Measurements from ENCODE around the gene DOCK2. TPM values are rescaled to one million over a fixed set of nuclear protein-coding genes. Genes with fewer than 3 reads are reported as not detected.

The DOCK2 gene
- total RNA-seq, 4 donors from 2014 or later: 3.1 to 3.9 (median 3.3) TPM

DNA sequence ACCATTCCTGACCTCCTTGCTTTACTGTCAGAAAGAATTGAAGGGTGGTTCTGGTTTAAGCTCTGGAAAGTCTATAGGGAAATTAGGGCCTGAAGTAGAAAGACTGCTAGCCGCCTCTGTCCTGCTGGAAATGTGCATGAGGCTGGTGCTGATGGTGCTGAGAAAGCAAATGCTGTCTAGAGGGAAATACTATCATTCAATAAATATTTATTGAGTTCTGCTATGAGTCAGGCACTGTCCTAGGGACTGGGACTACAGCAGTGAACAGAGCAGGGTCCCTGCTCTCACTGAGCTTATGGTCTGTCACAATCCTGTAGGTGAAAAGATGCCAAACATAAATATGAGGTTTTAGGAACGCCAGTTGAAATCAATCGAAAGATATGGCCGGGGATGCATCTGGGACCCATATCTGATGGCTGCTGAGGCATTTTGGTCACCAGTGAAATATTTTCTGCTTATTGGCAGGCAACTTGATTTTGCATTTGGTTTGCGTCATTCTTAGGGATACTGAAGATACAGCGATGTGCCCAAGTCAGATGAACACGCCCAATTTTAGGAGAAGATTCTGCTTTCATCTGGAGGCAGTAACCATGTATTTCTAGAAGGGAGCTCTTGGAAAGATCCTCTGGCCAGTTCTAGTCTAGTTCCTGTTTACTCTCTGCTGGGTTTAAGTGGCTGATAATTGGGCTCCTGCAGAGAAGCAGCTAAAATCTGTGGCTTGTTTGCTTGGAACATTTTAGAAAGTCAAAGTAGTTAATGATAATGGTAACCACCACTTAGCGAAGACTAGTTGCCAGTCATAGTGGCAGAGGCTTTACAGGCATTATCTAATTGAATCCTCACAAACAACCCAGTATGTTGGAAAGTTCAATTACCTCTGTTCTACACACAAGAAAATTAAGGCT lies 269.9 kb downstream of the DOCK2 start:
- H3K4me3 ChIP-seq (ENCODE audit: low read depth, poor library complexity, severe bottlenecking): no peak overlapping the region
- intact Hi-C loops (cut with DNase I; ENCODE audit: low total_unique reads): no loop called here
- WGBS, 2 donors: 69 to 70% methylated on average over 8 of the region's 8 CpGs
- DNase-seq (ENCODE audit: low spot score in 2 of 2): no peak
- TF ChIP-seq POLR2A (IDR thresholded peaks at IDR 0.05) (no peak), CTCF (IDR thresholded peaks at IDR 0.05) (no peak)

GRCh38 chr5:169908864-169909263 lies 271.8 kb downstream of the DOCK2 start:
- no peak for DNase-seq (ENCODE audit: low spot score in 2 of 2)
- WGBS, 2 donors: 68 to 81% methylated on average over 1 of the region's 1 CpG
- H3K4me3 ChIP-seq (ENCODE audit: low read depth, poor library complexity, severe bottlenecking): no peak overlapping the region
- intact Hi-C loops (cut with DNase I; ENCODE audit: low total_unique reads): no loop called here
- TF ChIP-seq CTCF (IDR thresholded peaks at IDR 0.05) (no peak), POLR2A (IDR thresholded peaks at IDR 0.05) (no peak)

DNA sequence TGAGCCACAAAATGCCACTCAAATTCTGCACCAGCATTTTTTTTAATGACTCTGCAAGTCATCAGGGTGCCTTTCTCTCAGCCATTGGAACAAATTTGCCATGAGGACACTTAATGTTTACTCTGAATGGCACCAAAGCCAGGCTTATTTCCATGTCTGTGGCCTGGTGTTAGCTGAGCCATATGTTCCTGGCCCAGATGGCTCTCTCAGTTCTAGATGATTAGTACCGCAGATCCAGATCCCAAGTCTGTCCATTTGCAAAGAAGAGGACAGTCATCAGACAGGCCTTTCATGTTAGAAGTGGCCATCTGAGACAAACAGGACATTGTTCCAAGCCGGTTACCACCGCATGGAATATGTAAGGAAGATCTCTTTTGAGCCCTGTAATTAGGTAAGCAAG lies 272.9 kb downstream of the DOCK2 start:
- TF ChIP-seq POLR2A (IDR thresholded peaks at IDR 0.05) (no peak), CTCF (IDR thresholded peaks at IDR 0.05) (no peak)
- no peak overlapping the region for H3K4me3 ChIP-seq (ENCODE audit: low read depth, poor library complexity, severe bottlenecking)
- intact Hi-C loops (cut with DNase I; ENCODE audit: low total_unique reads): loop anchor here (1.0 kb wide), 1 partner anchor 18 kb away; no protein-coding TSS in a partner anchor
- WGBS, 2 donors: 86 to 95% methylated on average over 3 of the region's 3 CpGs
- no peak for DNase-seq (ENCODE audit: low spot score in 2 of 2)

DNA sequence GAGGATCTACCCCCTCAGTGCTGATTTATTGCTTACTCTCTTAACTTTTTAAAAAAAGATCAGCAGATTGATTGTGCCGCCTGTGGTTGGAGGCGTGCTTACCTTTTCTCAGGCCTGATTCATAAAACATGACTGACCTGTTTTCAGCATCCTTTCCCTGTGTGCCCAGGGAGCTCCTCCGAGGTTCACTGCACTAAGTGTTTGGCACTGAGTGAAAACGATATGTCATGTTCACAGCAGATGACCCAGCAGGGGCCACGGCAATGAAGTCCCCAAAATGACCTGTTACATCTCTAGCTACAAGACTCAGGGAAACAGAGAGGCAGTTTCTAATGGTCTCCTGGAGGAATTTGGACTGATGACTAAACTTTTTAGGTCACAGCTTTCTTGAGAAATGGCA lies 273.3 kb downstream of the DOCK2 start:
- WGBS, 2 donors: 74 to 80% methylated on average over 5 of the region's 5 CpGs
- intact Hi-C loops (cut with DNase I; ENCODE audit: low total_unique reads): loop anchor here (1.0 kb wide), 1 partner anchor 18 kb away; no protein-coding TSS in a partner anchor

DNA sequence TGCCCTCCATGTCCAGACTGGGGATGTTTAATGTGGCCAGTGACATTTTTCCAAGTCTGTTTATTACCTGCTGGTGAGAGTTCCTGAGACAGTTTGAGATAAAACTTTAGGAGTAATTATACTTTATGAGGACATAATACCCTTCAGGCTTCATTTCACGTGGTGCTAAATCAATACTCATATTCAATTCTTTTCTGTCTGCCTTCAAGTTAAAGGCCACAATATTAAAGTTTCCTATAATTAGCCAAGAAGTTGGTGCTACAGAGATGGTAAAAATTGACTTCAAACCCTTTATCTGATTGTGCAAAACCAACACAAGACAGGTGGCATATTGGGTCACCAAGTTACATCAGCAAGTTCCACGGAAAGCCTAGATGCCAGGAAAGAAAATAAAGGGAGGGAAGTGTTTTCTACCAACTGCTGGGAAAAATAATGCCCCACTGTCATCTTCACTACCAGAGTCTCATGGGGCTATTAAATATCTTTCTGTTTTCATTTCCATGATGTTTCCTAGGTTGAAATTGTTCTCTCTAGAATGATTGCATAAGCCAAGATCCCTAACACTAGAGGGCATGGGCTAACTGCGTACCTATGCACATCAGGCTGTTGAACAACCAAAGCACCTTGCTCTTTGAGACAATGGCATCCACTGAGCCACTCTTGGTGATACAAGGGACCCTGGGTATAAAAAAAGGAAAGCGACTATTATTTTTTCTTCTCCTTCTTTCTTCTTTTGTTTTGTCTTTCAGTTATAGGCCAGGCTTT lies 274.6 kb downstream of the DOCK2 start:
- no peak overlapping the region for H3K4me3 ChIP-seq (ENCODE audit: low read depth, poor library complexity, severe bottlenecking)
- intact Hi-C loops (cut with DNase I; ENCODE audit: low total_unique reads): no loop called here
- 77 to 83% methylated on average over 4 of the region's 4 CpGs for WGBS, 2 donors
- DNase-seq (ENCODE audit: low spot score in 2 of 2): no peak
- no peak for TF ChIP-seq POLR2A (IDR thresholded peaks at IDR 0.05)
- TF ChIP-seq CTCF (IDR thresholded peaks at IDR 0.05): no peak

More for the DNA sequence above, 273.3 kb downstream of the DOCK2 start:
- no peak for TF ChIP-seq POLR2A (IDR thresholded peaks at IDR 0.05)
- no peak for TF ChIP-seq CTCF (IDR thresholded peaks at IDR 0.05)
- H3K4me3 ChIP-seq (ENCODE audit: low read depth, poor library complexity, severe bottlenecking): no peak overlapping the region
- no peak for DNase-seq (ENCODE audit: low spot score in 2 of 2)

Data from lower leg skin (tissue), 4 donors.